IPS-18c (cell line): ENCODE data around the gene LRPAP1.
"Not testable (repeated sequence)": the region's sequence is repeated elsewhere in the genome, so short reads cannot be mapped to it uniquely, and the experiment has no call there.

Experiments
- H3K4me3 ChIP-seq: 2 replicates; pipeline ENCODE4 v1.7.0; 2013; ENCODE audit warnings: low read depth, mild to moderate bottlenecking, low read length, moderate library complexity; ENCODE audit not compliant: insufficient read depth
- H3K9me3 ChIP-seq: one replicate; pipeline ENCODE4 v1.6.1; 2013; ENCODE audit warnings: mild to moderate bottlenecking, low read length, moderate library complexity; ENCODE audit not compliant: control insufficient read depth, insufficient read depth

The LRPAP1 gene

DNA sequence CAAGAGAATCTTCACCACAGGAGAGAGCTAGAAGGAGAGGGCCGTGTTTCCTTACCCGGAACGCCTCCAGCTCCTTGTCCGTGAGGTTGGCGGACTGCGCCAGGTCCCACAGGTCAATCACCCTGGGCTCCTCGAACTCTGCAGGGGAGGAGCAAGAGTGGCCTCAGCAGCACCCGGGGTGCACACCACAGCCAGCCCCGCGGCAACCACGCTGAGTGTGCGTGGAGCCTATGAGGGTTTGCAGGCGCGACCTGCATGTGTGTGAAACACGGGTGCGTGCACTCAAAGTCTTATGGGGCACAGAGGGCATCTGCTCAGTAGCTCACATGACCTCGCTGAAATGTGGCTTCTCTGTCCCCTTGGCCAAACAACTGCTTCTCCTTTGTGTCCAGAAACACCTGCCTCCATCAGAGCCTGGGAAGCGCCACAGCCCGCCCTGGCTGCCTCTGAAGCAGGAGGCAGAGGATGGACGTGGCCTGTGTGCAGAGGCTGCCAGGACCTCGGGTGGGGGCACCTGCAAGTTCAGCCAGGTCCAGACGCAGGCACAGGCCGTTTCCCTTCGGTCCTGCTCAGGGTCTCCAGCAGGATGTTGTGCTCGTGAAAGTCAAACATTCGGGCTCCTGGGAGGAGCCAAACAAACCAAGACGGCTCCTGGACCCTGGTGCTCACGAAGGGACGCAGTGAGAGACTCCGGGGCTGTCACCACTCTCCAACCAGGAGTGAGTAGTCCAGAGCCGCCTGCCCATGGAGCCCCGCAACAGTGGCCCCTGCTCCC, 16.0 kb downstream of the LRPAP1 start:
- no peak overlapping the region for H3K4me3 ChIP-seq
- H3K9me3 ChIP-seq, result peaks cover 3% of the 10 kb centered on the region

DNA sequence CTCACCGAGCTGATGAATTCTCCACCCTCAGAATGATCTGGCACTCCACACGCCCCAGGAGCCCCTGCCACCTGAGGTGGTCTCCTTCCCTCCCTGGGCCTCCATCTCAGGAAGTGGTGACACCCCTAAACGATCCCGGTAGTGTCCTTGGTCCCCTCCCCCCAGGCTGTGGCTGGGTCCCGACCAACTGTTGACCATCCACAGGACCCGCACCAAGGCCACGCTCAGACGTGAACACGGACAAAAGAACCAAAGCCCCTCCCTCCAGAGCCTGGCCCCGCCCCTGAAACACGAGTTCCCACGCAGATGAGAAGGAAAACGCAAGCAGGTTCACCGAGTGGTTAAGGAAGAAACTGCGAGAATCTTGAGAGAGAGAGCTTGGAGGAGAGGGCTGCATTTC, 16.6 kb downstream of the LRPAP1 start:
- no peak overlapping the region for H3K4me3 ChIP-seq
- H3K9me3 ChIP-seq, result peaks cover 3% of the 10 kb centered on the region

DNA sequence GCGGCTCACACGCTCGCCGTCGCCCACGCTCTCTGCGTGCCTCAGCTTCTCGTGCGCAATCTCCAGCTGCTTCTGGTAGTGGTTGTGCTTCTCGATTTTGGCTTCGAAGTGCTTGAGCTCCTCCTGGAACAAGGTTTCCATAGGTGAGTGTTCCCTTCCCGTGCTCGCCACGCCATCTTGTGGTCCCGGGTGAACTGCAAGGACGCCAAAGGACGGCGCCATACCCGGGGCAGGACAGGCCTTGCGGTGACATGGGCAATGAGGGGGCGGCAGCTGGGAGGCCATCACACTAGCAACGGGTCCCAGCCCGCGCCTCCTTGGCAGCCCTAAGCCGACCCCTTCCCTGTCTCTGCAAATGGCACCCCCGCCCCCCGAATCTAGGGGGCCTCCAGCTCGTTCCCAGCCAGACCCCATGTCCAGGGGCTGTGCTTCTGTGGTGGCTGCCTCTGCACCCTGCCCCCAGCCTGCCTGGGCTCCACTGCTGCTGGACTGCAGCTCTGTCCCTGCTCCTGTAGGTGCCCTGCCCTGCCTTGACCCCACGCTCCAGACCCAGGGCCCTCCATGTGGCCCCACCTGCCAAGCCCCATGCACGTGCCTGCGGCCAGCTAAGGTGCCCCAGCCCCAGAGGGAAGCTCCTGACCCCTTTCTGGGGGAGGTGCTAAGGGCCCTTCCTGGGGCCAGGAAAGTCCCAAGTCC, 17.3 kb downstream of the LRPAP1 start:
- Histone ChIP-seq H3K9me3 (peaks cover 3% of the 10 kb centered on the region), H3K4me3 (no peak overlapping the region)

DNA sequence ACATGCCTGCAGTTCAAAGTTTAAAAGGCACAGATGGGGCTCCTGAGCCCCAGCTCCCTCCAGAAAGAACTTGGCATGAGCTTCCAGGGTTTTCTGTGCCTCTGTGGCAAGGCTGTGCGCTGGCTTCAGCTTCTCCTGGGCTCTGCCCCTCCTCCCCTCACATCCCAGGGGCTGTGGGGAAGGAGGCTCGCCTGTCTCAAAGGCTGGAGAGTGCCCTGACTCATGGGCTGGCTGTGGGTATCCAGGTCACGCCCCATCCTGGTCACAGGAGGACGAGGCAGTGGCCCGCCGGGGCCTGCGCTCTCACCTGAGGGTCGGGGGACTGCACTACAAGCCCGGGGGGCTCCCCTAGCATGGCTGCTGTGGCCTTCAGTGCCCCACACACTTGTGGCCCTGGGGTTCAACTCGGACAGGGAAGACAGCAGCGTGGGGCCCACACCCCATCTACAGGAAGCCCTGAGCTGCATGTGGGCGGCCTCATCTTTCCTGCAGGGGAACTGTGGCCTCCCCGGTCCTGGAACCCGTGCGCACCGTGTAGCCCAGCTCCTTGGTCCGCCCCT, 17.9 kb downstream of the LRPAP1 start:
- H3K4me3 ChIP-seq, result no peak overlapping the region
- peaks cover 3% of the 10 kb centered on the region for H3K9me3 ChIP-seq

DNA sequence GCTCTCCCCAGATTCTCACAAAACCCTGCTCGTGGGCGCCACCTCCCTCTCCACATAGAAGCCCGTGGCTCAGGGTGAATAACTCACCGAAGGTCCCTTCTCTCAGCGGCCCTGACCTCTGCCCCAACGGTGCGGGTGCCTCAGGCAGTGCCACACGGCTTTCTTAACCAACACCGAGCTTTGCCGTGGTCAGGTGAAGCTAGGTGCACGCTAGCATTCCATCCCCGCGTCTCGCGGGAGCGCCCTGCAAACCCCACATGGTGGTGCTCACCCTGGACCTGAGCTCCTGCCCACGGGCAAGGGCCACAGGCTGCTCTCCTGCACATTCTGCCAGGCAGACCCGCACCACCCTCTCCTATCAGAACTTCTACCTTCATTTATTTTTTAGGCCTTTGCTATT, 18.4 kb downstream of the LRPAP1 start:
- peaks cover 3% of the 10 kb centered on the region for H3K9me3 ChIP-seq
- H3K4me3 ChIP-seq, result no peak overlapping the region

DNA sequence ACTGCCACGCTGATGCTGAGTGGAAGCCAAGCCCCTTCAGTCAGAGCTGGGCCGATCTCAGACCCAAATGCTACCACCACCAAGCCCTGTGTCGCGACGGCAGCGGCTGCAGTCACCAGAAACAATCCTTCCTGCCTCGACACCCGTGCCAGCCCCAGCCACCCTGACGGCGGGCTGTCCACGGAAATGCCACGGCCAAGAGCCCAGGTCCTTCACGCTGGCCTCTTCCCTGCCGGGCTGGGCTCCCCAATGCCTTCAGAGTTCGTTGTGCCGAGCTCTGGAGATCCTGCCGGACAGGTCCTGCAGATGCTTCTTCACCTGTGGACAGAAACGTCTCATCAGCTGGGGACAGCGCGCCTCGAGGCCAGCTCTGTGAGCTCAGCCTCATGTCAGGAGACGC, 19.5 kb downstream of the LRPAP1 start:
- Histone ChIP-seq H3K9me3 (peaks cover 3% of the 10 kb centered on the region), H3K4me3 (no peak overlapping the region)

DNA sequence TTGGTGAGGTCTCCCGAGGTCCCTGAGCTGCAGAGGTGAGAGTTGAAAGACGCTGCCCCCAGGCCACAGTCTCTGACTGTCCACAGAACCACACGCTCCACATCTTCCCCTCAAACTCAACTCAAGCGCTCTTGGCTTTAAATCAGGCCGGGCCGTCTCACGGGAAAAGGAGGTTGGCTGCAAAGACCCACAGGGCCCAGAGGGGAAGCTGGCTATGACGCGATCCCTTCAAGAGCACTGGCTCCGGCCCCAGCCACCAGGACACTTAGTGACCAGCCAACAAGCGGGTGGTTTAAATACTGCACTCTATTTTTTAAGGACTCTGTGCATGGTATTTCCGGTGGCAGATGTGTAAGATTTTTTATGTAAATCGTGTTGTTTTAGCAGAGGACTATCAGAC, 19.9 kb downstream of the LRPAP1 start:
- peaks cover 3% of the 10 kb centered on the region for H3K9me3 ChIP-seq
- no peak overlapping the region for H3K4me3 ChIP-seq

DNA sequence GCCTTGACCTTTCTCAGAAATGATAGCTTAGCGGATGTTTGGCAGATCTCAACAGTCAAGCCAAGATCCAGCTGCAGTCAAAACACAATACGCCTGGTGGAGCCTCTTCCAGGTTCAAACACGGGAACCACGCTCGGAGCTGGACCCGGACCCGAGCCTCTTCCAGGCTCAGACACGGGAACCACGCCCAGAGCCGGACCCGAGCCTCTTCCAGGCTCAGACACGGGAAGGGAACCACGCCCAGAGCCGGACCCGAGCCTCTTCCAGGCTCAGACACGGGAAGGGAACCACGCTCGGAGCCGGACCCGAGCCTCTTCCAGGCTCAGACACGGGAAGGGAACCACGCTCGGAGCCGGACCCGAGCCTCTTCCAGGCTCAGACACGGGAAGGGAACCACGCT, 20.6 kb downstream of the LRPAP1 start:
- not testable (repeated sequence) for H3K9me3 ChIP-seq, H3K4me3 ChIP-seq

DNA sequence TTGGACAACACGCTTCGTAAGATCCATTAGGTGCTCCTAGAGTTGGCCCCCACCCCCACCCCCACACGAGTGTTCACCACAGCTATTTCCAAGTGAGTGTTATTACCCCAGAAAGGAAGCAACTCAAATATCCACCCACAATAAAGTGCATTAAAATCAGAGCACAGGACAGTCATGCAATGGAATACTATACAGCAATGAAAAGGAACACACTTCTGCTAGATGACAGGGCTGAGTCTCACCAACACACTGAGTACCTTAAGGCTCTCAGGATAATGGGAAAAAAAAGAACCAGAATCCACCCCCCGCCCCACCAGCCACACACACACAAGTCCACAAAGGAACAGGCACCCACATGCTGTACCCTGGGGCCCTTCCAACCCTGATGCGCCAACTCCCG, 21.0 kb downstream of the LRPAP1 start:
- Histone ChIP-seq H3K4me3 (no peak overlapping the region), H3K9me3 (peaks cover 3% of the 10 kb centered on the region)

DNA sequence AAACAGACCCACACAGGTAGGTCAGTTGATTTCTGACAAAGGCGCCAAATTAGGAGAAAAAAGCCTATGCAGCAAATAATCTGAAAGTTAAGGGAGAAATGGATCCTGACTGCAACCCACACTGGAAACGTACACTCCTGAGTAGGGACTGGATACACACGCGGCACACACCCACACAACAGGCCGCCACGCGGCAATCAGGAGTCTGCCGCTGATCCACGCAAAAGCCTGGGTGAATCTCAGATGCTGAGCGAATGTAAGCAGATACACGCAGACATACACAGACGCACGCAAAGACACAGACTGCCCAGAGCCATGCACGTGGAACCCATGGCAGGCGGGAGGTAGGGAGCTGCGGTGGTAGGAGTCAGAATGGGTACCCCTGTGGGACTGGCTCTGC, 21.7 kb downstream of the LRPAP1 start:
- Histone ChIP-seq H3K9me3 (peaks cover 3% of the 10 kb centered on the region), H3K4me3 (no peak overlapping the region)

DNA sequence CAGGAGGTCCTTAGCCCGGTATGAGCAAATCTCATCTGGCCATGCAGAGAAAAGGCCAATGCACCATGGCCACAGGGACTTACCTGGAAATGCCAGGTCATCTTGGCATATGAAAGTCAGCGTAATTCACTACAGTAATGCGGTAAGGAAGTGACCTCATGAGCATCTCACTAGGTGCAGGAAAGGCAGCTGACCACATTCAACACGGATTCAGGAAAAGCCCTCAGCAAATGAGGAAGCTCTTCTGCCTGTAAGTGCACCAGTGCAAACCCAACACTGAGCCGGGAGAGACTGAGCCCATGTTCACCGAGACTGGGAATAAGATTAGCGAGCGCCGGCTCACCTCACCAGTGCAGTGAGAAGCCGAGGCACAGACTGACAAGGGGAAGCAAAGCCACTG, 23.7 kb downstream of the LRPAP1 start:
- Histone ChIP-seq H3K4me3 (no peak overlapping the region), H3K9me3 (no peaks in the 10 kb centered on the region)

DNA sequence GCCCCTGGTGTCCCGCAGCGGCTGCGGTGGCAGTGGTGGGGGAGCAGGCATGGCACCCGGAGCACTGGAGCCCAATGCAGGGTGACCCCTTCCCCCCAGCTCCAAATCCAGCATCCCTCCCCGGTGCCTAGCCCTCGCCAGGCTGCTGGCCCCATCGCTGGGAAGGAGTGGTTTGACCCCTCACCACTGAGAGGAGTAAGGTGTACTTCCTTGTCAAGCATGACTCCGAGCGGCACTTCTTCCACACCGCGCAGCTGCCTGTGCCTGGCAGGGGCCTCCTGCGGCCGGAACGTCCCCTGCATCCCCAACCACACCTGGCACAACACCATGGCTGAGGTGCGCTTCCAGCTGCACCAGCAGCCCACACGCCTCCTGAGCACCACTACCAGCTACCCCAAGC, 27.0 kb downstream of the LRPAP1 start:
- no peaks in the 10 kb centered on the region for H3K9me3 ChIP-seq
- no peak overlapping the region for H3K4me3 ChIP-seq

DNA sequence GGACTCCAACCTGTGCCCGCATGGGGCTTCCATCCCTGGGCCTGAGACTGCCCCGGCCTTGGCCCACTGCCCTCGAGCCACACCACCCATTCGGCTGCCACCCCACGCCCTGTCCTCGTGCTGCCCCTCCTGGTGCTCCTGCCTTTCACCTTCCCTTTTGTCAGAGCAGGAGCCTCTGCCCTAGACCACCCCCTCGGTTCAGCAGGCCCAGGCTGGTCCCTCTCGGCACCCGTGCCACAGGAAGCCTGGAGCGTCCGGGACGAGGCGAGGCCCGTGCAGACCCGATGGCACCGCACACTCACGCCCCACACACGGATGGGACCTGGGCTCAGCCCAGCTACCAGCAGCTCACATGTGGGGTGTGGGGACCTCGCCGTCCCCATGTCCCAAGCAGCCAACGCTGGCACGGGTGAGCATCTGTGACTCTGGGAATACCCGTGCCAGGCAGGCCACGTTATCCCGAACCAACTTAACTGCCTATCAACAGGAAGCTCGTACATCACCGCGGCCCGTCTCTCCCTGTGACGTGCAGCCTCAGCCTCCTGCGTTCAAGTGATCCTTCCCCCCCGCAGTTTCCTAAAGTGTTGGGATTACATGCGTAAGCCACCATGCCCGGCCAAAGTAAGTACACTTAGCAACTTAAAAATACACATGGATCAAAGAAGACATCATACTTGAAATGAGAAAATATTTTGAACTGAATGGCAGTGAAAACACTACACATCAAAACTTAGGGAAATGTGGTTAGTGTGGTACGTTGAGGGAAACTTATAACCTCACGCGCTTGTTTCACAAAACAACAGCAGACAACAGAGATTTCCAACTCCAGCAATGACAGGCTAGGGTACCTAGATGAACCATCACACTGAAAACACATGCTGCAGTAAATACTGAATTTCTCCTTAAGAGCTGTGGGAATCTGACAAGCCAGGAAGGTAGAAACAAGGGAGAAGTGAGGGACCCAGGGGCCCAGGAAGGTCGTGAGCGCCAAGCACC, 29.0 kb downstream of the LRPAP1 start:
- Histone ChIP-seq H3K9me3 (no peaks in the 10 kb centered on the region), H3K4me3 (no peak overlapping the region)

DNA sequence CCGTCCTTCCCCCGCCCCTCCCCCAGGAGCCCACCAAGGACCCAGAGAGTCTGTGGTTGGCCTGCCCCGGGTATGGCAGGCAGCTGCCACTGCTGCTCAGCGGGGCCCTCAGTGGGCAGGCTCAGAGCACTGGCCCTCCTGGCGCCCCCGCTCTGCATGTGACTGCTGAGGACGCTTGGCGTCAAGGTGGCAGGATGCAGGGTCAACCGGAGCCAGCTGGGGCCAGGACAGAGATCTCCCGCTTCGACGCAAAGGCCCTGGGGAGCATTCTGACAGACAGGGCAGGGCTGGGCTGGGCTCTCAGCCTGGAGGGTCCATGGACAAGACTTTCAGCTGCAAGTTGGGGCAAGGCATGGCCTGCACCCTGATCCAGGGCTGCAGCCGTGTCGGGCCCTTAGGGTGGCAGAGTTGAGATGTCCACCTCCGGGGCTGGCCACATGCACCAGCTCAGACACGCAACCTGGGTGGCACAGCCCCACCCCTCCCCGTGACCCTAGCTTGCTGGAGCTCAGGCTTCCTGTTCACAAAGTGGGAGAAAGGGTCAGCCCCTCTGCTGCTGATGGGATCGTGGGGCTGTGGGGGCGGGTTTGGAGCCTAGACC, 30.3 kb downstream of the LRPAP1 start:
- Histone ChIP-seq H3K4me3 (no peak overlapping the region), H3K9me3 (no peaks in the 10 kb centered on the region)

DNA sequence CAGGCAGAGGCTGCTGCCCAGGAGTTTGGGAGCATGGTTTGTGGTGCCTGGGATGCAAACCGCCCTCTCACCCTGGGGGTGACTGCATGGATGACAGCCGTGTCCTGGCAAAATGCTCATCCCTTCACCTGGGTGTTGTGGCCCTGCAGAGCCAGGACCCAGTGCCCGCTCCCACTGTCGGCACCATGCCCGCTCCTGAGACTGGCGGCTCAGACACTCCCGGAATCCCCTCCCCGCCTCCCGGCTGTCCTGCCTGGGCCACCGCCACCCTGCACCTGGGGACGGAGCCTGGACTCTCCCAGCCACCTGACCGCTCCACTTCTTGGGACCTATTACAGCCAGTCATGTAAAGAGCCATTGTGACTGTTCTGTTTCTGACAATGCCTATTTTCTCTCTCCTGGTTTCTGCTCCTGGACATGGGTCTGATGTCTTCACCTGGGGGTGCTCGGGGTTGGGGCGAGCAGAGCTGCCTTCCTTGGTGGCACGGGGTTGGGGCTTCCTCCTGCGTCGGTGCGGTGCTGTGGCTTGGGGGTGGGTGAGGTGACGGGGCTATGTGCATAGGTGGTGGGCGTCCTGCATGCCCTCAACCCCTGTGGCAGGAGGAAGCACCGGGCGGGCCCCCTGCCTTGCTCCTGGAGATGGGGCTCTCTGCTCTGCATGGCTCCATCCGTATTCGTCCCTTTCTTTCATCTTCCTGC, 30.9 kb downstream of the LRPAP1 start:
- Histone ChIP-seq H3K4me3 (no peak overlapping the region; the same call in 1 of the 2 replicates), H3K9me3 (no peaks in the 10 kb centered on the region)

DNA sequence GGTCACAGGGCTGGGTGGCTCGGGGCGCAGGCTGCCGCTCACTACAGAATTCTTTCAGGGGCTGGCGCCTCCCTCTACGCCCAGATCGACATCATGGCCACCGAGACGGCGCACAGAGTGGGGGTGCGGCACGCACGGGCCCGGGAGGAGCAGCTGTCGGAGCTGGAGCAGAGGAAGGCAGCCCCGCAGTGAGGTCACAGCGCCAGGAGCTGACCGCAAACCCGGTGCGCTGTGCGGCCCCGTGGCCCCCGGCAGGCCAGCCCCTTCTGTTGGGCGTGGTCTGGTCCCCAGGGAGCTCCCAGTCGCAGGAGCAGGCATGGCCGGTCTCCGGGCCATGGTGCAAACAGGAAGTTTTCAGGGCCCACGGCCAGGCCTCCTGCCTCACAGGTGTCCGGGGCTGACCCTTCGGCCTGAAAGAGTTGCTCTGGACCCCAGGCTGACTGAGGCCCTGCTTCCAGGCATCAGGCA, 31.6 kb downstream of the LRPAP1 start:
- no peak overlapping the region; the same call in 1 of the 2 replicates for H3K4me3 ChIP-seq
- H3K9me3 ChIP-seq, result no peaks in the 10 kb centered on the region
